SIG-M5 treated with dmso at 0.1 percent for 504 hours (cell line): ENCODE measurements around the gene VWC2.

Experiments used
- DNase-seq: peaks from one replicate; lab custom pipeline; 2025; ENCODE audit not compliant: unreplicated experiment; lab: John Stamatoyannopoulos, UW

VWC2 gene

DNA sequence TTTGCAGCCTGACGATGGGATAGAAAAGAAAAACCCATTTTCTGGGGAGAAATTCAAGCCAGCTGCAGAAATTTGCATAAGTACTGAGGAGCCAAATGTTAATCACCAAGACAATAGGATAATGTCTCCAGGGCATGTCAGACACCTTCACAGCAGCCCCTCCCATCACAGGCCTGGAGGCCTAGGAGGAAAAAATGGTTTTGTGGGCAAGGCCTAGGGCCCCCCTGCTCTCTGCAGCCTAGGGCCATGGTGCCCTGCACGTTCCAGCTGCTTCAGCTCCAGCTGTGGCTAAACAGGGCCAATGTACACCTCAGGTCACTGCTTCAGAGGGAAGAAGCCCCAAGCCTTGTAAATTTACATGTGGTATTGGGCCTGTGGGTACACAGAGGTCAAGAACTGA is 158.2 kb downstream of the VWC2 start:
- no peak for DNase-seq

DNA sequence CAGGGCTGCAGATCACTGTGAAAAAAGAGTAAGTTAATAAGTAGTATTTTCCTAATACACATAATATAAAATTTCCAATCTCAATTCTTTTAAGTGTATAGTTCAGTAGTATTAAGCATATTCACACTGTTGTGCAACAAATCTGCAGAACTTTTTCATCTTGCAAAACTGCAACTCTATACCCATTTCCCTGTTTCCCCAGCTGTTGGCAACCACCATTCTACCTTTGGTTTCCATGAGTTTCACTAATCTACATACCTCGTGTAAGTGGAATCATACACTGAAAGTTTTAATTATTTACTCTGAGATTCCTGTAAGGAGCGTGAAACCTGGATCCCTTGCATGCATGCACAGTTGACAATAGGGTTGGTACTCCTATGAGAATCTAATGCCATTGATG is 164.2 kb downstream of the VWC2 start:
- DNase-seq = no peak
